Nephron progenitor cell (in vitro differentiated cells): ENCODE data around the gene ADAMTS18.

Experiments used
- DNase-seq: peaks from one replicate; pipeline ENCODE4 v3.0.0; 2021
- H3K27ac Mint-ChIP-seq: 2 replicates; pipeline ENCODE4 v1.8.0; 2021; ENCODE audit warnings: mild to moderate bottlenecking, moderate library complexity, mixed read lengths
- H3K27me3 Mint-ChIP-seq: 2 replicates; pipeline ENCODE4 v1.8.0; 2021; ENCODE audit warnings: mild to moderate bottlenecking, low read depth, mixed read lengths; ENCODE audit not compliant: poor library complexity
- H3K36me3 Mint-ChIP-seq: 2 replicates; pipeline ENCODE4 v1.8.0; 2021; ENCODE audit warnings: low read depth, mixed read lengths
- H3K4me1 Mint-ChIP-seq: 2 replicates; pipeline ENCODE4 v1.8.0; 2021; ENCODE audit warnings: mixed read lengths
- H3K4me3 Mint-ChIP-seq: 2 replicates; pipeline ENCODE4 v1.8.0; 2021; ENCODE audit warnings: mild to moderate bottlenecking, moderate library complexity, mixed read lengths
- H3K9me3 Mint-ChIP-seq: 2 replicates; pipeline ENCODE4 v1.8.0; 2021; ENCODE audit warnings: mild to moderate bottlenecking, moderate library complexity, mixed read lengths
- TF ChIP-seq, protein P1 (sequence below): fragments of 200-600 bp; sonication (generic); IDR thresholded peaks from 2 replicates; pipeline ENCODE4 v1.5.0; 2021; ENCODE audit warnings: antibody characterized with exemption

The ADAMTS18 gene

DNA sequence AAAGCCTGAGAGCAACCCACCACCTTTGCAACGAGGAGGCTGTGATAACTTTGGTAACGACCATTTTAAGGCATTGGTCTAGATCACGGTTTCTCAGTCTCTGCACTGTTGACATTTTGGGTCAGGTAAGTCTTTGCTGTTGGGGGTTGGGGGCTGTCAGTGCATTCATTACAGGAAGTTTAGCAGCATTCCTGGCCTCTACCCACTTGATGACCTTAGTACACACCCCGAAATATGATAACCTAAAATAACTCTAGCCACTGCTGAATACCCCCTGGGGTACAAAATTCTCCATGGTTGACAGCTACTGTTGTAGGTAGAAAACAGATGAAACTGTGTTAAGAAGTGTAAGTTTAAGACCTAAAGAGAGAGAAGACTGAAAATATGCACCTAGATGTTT, 36.3 kb downstream of the ADAMTS18 start:
- Mint-ChIP-seq H3K27me3 (no peaks in the 10 kb centered on the region), H3K36me3 (no peaks in the 10 kb centered on the region), H3K9me3 (no peaks in the 10 kb centered on the region), H3K4me3 (no peak overlapping the region), H3K4me1 (peaks cover 17% of the 10 kb centered on the region), H3K27ac (no peak overlapping the region)
- no peak for DNase-seq
- TF ChIP-seq, protein P1, sequence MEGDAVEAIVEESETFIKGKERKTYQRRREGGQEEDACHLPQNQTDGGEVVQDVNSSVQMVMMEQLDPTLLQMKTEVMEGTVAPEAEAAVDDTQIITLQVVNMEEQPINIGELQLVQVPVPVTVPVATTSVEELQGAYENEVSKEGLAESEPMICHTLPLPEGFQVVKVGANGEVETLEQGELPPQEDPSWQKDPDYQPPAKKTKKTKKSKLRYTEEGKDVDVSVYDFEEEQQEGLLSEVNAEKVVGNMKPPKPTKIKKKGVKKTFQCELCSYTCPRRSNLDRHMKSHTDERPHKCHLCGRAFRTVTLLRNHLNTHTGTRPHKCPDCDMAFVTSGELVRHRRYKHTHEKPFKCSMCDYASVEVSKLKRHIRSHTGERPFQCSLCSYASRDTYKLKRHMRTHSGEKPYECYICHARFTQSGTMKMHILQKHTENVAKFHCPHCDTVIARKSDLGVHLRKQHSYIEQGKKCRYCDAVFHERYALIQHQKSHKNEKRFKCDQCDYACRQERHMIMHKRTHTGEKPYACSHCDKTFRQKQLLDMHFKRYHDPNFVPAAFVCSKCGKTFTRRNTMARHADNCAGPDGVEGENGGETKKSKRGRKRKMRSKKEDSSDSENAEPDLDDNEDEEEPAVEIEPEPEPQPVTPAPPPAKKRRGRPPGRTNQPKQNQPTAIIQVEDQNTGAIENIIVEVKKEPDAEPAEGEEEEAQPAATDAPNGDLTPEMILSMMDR: no peak

DNA sequence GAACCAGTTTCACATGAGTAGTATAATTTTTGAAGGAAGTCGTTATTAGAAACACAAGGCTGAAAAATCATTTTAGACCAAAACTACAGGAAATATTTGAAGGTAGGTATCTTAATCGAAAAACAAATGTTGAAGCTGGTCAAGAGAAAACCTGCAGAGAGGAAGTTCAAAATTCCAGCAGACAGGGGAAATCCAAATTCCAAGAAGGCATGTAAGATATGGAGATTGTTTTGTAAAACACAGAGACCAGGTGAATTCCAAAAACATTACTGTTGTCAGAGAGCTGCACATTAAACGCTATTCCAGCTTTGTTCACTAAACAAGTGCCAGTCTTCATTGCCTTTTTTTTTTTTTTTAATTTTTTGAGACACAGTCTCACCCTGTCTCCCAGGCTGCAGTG, 38.4 kb downstream of the ADAMTS18 start:
- TF ChIP-seq, protein P1: no peak
- H3K27me3 Mint-ChIP-seq: no peaks in the 10 kb centered on the region
- H3K36me3 Mint-ChIP-seq: no peaks in the 10 kb centered on the region
- no peak overlapping the region for H3K4me3 Mint-ChIP-seq
- no peak for DNase-seq
- peaks cover 16% of the 10 kb centered on the region for H3K4me1 Mint-ChIP-seq
- no peak overlapping the region for H3K27ac Mint-ChIP-seq
- H3K9me3 Mint-ChIP-seq: no peaks in the 10 kb centered on the region

DNA sequence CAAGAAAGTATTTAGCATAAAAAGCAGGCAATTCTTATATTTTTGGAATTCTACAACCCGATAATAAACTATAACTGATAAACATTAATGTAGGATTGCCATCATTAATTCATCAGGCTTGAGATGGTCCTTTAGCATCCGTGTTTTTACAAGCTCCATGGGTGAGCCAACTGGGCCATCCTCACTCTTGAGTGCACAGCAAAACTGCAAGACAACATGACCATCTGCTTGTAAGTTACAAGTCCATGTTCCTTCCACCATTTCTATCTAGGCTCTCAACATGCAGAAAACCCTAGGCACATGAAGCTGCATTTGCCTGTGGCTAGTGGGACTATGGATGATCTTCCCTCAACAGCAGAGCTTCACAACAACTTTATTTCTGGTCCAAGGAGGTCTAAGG, 40.1 kb downstream of the ADAMTS18 start:
- Mint-ChIP-seq H3K36me3 (no peaks in the 10 kb centered on the region), H3K27ac (no peak overlapping the region)
- no peak for DNase-seq

DNA sequence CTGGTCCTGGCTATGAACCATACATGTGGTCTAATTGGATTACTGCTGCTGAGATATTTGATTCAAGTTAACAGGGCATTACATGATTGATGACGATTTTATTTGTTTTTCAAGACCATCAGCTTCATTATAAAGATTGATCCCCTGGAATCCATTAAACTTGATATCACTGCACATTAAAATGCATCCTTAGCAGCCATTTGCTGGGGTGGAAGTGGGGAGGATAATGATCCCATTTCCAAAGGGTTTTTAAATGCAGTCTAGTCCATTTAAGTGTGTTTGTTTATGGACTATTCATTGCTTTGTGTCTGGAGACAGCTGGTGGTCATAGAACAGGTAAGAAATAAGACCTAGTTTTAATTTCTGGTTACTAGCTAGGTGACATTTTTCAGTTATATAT, 40.9 kb downstream of the ADAMTS18 start:
- TF ChIP-seq, protein P1: no peak
- H3K27ac Mint-ChIP-seq: no peak overlapping the region
- peaks cover 14% of the 10 kb centered on the region for H3K4me1 Mint-ChIP-seq
- H3K9me3 Mint-ChIP-seq: no peaks in the 10 kb centered on the region
- H3K27me3 Mint-ChIP-seq: no peaks in the 10 kb centered on the region
- H3K36me3 Mint-ChIP-seq: no peaks in the 10 kb centered on the region
- DNase-seq: no peak
- H3K4me3 Mint-ChIP-seq: no peak overlapping the region

More for the DNA sequence above, 40.1 kb downstream of the ADAMTS18 start:
- TF ChIP-seq, protein P1: no peak
- Mint-ChIP-seq H3K4me3 (no peak overlapping the region), H3K9me3 (no peaks in the 10 kb centered on the region), H3K4me1 (peaks cover 16% of the 10 kb centered on the region), H3K27me3 (no peaks in the 10 kb centered on the region)

DNA sequence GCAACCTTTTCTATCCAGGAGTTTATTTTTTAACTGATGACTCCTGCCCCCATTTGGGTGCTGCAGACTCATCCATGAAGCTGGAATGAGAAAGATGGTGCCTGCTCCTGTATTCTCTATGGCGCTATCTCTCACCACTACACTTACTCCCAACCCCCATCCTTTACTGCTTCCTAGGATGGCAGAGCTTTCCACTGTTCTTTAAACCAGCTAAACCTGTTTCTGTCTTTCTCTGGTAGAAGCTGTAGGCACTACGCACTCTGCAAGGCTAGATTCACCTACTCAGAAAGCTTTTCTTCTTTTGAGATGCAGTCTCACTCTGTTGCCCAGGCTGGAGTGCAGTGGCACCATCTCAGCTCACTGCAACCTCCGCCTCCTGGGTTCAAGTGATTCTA, 47.0 kb downstream of the ADAMTS18 start:
- peaks cover 7% of the 10 kb centered on the region for H3K27me3 Mint-ChIP-seq
- no peak overlapping the region for H3K27ac Mint-ChIP-seq
- H3K4me3 Mint-ChIP-seq: no peak overlapping the region
- TF ChIP-seq, protein P1: no peak
- DNase-seq: no peak
- H3K9me3 Mint-ChIP-seq: peaks cover 3% of the 10 kb centered on the region
- no peaks in the 10 kb centered on the region for H3K4me1 Mint-ChIP-seq
- no peaks in the 10 kb centered on the region for H3K36me3 Mint-ChIP-seq

DNA sequence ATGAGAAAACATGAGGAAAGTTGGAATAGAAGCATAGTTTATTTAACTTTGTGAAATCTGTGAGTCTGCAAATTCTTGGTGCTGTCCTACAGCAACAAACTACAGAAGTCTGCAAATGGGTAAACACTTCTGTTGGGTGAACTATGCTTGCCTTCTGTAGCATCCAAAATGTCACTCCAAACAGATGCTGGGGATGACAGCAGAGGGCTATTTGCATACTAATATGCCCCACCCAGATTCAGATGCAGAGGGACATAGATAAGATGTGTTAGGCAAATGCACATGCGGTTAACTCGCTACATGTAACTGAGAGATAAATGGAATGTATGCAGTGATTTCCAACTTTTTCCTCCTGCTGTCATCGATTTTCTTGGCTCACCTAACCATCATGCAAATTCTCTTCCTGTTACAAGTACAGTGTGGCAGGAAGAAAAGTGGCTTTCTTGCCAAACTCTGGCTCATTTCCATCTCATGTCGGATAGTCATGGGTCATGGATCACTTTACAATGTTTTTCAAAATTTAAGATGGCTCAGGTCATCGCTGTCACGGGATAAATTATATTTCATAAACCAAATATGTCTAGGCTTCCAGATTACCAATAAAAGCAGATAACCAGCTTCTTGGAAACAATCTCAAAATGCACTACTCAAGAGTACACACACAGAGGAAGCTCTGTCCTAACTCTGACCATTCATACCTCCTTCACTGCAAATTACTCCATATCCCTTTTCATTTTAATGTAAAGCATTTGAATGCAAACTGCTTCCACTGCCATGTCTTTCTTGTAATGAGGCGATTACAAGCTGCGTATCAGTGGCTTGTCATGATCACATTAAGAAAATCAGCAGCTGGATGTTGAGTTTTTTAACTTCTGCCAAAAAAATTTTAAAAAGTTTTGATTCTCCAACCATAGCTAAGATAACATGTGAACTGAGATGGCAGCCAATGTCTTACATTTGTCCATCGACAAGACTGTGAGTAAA, 47.7 kb downstream of the ADAMTS18 start:
- DNase-seq: no peak
- H3K36me3 Mint-ChIP-seq: no peaks in the 10 kb centered on the region
- peaks cover 3% of the 10 kb centered on the region for H3K9me3 Mint-ChIP-seq
- H3K27me3 Mint-ChIP-seq: peaks cover 7% of the 10 kb centered on the region
- TF ChIP-seq, protein P1: no peak
- H3K4me3 Mint-ChIP-seq: no peak overlapping the region
- H3K27ac Mint-ChIP-seq: no peak overlapping the region
- H3K4me1 Mint-ChIP-seq: no peaks in the 10 kb centered on the region
